ENCODE data around the gene FXYD6.
A peak's percentile ranks its signal among the peaks of the same experiment; 100 is the strongest.

The FXYD6 gene

DNA sequence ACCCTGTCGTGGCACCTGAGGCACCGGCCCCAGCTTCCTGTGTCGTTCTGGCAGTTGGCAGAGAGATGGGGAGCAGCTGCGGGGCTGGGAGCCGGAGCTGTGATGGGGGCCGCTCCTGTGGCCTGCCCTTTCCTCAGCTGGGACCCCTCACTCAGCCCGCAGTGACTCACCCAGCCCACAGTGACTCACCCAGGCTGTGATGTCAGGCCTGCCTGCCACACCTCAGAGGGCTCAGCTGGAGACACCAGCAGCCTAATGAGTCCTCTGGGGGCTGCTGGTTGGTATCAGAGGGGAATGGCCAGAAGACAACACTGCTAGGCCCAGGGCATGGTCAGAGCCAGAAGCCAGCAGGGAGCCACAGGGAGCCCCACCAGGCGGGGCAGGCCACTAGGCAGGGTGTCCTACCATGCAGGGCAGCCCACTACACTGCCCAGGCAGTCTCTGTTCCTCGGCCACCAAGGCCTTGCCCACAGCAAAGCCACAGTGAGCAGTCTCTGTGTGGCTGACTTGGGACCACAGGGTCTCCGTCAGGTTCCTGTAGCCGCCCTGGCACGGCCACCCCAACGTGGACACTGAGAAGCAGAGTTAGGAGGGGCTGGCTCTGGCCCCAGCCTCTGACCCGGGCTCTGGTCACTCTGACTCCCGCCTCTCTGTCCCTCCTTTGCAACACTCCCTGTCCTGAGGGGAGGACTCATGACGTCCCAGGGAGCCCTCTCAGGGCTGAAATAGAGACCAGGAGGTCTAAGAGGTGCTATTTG lies 47.7 kb downstream of the FXYD6 start:
- peak; percentile 91 for DNase-seq

DNA sequence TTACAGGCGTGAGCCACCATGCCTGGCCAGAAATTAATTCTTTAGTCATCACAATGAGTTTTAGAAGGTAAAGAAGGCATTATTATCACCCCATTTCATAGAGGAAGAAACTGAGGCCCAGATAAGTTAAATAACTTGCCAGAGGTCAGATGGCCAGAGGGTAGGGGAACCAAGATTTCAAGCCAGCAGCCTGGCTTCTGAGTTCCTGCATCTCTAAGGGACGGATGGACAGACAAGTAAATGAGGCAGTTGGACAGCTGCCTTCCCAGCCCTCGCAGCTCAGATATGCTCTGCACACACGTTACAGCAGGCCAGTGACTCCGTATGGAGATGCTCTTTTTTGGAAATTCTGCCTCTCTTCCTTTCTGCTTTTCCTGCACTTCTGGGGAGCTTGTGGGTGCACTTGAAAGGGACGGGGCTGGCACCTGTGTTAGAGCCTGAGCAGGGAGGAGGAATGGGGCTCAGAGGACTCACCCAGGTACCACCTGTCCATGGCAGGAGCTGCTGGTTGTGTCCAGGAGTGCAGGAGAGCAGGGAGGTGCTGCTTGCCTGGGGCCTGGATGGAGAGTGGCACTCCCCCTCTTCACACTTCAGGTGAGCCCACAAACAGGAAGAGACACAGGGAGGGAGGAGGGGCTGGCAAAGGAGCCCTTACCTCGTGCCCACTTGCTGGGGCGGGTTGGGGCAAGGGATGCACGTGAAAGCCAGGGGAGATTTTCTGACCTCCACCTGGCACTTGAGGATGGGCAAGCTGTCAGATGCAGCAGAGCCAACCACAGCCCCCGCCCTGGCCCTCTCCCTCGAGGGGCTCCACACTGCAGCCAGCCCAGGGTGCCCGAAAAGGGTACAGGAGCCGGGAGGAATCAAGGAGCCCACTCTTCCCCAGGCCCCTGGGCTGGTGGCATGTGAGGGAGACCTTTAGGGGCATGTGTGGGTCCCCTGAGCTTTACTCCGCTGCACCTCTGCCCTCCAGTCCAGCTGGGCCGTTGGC lies 48.6 kb downstream of the FXYD6 start:
- no peak for DNase-seq

DNA sequence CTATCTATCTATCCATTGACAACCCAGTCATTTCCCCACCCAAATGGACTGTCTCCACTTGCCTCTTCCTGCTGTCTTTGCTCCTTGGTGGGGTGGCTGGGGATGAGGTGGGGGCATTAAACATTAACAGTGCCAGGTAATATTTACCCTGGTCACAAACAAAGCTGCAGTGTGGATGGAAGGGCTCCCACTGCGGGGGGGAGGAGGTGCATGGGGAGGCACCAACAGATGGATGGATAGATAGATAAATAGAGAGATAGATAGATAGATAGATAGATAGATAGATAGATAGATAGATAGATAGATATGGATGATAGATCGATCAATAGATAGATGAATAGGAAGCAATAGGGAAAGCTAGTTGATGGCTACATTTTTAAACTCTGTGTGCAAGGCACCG lies 49.6 kb downstream of the FXYD6 start:
- no peak for DNase-seq

DNA sequence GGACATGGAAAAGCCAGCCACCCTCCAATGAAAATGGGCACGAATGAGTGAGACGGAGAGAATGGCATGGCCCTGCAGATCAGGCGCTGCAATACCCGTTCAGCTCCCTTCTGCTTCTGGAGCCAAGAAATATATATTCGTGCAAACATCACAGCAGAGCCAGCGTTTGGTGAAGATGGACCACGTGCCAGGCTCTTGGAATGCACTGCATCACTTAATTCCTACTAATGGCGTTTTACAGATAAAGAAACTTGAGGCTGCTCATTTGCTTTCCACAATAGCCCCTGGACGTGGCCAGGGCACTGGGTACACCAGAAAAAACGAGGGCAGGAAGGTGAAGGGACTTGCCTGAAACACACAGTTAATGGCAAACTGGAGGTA lies 50.3 kb downstream of the FXYD6 start:
- no peak for DNase-seq

DNA sequence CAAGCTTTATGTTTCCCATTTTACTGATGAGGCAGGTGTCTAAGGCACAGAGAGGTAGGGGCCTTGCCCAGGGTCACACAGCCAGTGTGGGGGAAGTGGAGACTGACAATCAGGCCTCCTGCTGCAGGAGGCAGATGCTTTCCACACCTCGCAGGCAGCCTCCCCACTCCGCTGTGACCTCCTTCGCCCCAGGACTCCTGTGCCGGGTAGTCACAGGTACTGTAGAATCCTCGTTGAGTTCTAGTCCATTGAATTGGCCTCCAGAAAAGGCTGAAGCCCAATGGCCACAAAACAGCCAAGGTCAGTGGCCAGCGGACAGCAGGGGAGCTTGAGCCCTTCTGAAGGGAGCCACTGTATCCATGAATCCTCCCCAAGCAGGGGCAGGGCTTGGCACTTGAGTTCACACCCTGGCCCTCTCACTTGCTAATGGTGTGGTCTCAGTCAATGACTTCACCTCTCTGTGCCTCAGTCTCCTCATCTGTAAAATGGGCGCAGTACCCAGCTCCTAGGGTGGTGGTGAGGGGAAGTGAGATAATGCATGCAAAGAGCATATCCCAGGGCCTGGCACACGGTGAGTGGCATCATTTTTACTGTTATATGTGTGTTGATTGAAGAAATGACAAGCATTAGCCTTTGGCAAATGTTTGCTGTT lies 50.8 kb downstream of the FXYD6 start:
- no peak for DNase-seq

DNA sequence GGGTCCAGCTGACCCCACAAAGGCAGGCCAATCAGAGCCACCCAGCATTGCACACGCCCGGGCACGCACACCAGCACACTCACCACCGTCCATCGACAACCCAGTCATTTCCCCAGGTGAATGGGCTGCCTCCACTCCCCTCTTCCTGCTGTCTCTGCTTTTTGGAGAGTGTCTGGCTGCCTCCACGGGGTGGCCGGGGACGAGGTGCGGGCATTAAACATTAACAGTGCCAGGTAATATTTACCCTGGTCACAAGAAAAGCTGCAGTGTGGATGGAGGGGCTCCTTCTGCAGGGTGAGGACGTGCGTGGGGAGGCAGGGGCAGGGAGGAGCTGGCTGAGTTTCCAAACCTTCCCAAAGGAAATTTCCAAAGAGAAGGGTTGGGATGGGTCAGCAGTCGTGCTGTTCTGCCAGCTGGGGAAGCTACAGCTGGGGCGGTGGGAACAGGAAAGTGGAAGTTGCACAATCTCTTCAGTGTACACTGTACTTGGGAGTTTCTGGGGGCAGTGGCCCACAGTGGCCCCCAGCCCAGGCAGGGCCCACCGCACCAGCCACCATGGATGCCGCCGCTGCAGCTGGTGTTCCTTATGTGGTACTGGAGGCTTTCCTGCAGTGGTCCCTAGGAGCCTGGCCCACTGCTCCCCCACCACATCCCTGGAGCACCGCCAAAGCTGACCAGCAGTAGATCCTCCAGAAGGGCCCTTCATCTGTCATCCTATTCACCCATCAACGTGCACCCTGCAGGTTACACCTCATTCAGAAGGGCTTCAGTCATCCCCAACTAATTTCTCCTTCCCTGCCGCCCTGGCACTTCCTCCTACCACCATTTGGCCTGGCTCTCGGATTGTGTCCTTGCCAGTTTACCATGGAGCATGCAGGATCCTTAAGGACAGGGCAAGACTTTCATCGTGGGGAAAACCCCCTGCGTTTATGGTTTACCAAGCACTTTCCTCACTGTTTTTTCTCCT lies 51.6 kb downstream of the FXYD6 start, which contains the start of gene FXYD2:
FXYD2 (minus strand) TSS at position 174 of the 967 bp plus-strand sequence; CDS start at position 108, 66 bp downstream.
- no peak for DNase-seq

DNA sequence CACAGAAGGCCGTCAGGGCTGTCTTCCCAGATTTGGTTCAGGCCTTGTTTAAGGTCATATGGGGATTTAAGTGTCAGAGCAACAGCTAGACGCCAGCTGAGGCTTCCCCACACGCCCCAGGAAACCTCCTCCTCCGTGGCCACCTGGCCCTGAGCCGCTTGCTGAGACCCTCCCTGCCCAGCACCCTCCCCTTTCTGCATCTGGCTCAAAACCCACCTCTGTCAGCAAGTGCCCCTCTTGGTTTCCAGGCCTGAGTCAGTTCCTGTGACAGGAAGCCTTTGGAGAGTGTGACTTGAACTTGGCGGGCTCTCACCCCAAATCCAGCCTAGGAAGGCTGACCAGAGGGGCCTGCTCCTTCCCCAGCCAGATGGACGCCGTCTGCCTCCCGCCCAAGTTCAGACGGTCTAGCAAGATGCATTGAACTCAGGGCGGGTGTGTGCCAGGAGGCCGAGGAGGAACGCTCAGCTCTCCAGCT lies 52.5 kb downstream of the FXYD6 start:
- DNase-seq, result no peak

DNA sequence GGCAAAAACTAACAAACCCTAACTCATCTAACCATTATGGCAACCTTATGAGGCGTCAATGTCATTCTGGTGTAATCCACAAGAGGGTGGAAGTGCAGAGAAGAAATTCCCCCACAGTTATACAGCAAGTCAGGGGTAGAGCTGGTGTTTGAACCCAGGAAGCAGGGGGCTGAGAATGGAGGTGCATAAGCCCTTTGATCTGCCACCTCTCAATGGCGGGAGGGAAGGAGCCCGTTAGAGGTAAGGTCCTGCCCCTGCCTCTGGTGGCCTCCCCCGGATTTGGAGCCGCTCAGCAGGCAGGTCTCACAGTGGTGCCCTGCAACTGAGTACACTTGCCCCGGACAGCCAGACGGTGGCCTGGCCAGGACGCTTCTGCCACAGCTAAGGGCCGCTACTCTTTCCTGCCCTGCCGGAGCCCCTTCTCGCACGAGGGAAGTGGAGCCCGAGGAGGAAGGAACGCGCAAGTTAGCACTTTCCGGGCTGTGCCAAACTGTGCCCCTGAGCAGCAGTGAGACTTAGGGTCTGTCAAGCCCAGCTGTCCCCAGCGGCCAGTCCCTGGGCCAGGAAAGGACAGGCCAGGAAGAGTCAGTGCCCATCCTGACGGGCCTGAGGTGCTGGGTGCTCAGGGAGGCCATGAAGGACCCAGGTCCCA lies 53.0 kb downstream of the FXYD6 start:
- DNase-seq, result no peak

DNA sequence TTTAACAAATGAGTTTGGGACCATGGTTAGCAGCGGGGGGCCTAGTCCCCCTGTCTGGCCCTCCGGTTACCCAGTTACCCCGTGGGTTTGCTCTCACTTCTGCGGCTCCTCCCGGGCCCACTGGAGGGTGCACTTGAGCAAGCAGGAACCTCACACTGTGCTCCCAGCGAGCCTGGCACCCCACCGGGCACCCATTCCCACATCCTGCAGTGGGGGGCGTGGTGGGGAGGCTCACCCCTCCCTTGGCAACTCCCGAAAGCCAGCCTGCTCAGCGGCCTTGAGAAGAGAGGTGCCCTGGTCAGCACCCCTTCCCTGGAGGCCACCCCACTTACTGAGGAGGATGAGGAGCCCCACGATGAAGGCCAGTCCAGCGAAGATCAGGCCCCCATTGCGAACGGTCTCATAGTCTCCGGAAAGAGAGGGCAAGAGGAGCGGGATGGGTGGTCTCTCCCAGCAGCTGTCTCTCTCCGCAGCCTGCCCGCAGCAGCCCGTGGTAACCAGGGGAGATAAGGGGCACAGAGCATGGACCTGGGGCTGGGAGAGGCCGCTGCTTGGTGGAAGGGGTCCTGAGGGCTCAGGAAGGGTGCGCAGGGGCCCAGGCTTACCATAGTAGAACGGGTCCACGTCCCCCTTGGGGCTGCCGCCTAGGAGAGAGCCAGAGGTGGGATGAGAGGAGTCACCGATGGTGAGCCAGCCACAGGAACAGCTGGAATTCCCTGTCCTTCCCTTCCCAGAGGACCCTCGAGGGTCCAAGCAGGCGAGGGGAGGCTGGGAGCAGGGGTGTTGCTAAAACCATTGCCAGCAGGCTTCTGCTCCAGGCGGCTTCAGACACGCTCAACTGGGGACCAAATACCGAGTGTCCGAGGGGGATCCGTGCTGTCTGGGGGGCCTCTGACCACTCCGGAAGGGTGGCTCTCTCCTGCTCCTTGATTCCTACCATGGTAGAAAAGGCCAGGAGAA lies 54.1 kb downstream of the FXYD6 start:
- no peak for DNase-seq

DNA sequence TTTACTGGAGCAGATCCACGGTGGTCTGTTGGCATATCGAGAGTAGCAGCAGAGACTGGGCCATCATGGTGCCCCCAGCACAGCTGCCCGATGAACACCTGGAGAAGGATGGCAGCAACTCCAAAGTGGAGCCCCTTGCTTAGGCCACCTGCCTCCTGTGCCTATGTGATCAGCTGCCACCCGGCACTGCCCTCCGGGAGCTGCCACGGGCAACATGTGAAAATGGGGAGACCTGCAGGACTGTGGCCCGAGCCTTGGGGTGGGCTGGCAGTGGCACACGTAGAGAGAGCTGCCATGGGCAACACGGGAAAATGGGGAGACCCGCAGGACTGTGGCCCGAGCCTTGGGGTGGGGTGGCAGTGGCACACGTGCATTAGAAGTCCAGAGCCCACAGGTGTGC lies 55.0 kb downstream of the FXYD6 start:
- no peak for DNase-seq

DNA sequence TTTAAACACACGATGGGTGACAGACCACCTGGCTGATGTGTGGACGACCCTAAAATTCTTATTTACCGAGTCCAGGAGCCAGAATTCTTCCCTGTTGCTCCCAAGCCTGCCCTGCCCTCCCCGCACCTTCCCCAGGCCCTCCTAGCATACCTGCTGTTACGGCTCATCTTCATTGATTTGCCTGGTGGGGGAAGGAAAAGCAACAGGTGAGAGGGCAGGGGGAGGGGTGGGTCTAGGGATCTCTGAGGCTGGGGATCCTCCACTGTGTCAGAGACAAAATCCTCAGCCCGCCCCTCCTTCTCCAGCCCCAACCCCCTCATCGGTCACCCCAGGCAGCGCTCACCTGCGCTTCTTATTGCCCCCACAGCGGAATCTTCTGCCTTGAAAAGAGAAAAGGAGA lies 55.9 kb downstream of the FXYD6 start:
- no peak for DNase-seq

DNA sequence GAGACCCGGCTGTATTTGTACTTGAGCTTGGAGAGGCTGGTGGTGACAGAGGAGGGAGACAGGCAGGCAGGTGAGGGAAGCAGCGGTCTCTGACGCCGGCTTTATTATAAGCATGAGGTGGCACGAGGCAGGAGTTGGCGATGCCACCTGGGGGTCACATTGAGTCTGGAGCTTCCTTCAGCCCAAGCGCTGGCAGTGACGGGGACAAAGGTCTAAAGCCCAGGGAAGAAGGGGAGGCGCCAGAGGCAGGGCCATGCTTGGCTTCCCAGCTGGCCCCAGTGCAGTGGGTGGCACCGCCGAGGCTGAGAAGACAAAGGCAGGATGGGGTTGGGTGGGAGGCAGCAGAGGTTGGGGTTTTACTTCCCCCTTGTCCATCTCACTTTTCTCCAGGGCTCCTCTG lies 56.4 kb downstream of the FXYD6 start:
- no peak for DNase-seq

DNA sequence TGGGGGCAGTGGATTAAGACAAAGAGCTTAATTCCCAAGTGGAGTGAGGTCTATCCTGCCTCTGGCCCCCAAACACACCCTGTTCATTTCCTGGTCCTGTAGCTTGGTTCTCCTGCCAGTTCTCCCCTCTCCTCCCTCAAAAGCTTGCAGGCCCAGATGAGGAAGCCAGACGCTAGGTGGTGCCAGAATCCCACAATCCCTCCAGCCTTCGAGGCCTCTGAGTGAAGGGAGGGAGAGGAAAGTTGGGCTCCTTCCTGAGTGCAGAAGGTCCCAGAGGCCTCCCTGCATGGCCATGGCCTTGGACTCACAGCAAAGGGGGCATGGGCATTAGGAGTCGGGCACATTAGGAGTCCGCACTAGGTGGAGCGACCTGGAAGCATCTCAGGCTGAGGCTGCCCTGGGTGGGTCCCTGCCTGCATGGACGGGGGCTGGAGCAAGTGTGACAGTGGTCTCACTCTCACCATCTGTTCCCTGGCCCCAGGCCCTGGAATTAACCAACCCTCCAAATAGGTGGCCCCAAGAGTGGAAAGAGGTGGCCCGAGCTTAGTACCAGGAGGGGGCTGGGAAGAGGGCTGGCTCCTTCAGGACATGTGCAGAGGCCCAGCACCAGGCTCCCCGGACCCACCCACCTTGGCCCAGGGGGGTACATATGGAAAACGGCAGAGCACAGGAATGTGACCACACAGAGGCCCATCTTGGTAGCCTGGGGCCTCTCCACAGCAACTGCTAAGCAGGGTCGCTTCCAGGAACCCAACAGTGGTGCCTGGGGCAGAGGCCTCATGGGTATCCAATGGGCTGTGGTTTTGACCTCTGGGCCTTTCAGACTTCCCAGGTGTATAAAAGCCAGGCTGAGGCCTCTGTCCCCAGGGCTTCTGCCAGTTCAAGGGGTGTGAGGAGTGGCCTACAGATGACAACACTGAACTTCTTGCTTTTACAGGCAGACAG lies 57.1 kb downstream of the FXYD6 start:
- DNase-seq, result no peak

DNA sequence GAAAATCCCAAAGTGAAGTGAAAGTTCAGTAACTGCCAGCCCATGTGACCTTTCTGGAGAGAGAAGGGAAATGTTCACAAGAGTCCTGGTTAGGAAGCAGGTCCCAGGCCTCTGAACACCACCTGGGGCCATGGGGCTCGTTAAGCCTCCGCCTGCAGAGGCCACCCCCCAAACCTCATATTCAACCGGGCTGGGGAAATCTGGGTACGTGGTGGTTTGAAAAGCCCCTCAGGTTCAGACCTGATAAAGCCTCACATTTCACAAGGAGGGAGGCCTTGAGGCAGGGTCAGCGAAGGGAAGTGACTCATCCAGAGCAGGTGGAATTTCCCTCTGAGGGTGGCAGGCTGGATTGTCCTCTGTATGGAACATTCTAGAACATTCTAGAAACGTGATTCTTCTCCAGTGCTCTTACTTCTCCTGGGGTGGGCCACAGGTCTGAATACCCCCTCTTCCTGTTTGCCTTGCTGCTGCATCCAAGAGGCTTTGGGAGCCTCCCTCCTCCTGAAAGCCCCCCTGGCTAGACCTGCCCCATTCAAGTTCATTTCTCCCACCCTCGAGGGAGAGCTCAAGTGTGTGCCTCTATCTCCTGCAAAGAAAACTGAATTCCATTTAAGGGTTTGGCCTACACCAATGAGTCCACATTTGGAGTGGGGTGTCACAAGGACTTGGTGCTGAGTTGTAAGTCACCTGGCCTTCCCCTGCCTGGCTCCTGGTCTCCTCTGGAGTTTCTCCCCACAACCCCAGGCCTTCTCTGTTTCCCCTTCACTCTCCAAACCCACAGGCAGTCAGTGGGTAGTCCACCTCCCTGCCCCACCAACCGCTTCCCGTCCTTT lies 58.2 kb downstream of the FXYD6 start:
- DNase-seq, result no peak

DNA sequence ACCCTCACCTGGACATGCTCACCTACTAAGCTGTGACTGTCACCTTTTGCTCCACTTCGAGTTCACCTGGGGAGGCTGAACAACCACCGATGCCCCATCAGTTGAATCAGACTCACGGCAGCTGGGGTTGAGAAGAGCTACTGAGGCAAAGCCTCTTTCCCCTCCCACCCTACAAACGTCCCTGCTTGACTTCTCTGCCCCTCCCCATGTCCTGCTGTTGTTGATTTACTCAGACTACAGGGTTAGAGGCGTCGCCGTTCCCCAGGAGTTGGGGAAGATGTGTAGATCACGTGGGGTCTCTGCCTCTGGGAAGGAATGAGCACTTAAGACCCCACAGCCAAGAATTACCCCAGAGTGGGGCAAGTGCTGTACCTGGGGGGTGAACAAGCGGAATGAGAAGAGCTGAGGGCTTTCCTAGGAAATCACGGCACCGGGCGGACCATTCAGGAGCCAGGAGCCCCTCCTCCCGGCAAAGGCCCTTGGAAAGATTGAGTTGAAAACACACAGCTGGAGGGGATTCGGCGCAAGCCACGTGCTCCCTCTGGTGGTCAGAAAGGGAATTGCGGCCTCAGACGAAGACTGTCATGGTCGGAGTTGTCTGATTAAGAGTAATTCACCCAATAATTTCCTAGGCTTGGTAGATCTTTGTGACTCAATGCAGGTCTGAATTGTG lies 59.0 kb downstream of the FXYD6 start:
- DNase-seq, result peak; percentile 88

DNA sequence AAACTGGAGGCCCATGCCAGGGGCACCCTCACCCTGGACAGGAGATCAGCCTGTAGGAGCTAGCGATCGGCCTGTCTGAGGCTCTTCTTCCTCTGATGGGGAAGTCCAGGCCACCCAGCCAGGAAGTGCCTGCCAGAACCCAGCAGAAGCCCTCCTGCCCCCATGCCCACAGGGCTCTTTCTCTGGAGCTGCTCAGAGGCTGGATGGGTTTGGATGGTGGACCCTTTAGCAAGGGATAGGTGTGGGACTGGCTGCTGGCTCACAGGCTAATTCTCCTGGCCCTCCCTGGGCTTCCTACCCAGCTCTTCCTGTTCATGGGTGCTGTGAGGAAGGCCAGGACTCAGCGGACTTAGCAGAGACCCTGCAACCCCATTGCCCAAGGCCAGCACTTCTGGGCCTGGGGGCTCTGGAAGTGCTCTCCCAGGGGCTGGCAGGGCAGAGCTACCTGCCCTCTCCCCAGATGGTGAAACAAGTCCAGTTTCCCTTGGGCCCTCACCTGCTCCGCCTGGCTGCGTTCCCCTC lies 59.6 kb downstream of the FXYD6 start:
- no peak for DNase-seq

DNA sequence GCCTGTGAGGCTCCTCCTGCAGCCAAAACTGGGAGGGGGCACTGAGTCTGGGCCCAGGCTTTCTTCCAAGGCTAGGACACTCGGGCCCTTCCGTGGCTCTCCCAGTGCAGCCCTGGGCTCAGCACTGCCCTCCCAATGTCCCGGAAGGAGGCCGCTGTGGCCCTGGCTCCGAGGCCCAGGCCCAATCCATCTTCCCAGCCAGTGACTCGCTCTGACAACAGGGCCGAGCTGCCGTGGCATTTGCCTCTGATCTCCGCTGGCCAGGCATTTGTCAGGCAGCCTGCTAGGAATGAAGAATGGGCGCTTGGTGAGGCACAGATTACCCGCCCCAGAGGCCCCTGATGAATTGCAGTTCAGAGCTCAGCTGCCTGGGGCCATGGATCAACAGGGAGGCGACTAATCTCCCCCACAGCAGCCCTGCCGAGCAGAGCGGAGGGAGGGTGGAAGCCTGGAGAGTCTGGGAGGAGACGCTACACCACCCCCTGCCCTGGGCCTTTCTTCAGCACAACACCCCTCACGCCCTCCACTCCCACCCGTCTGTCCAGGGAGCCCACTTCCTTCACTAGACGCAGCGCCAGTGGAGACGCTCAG lies 60.2 kb downstream of the FXYD6 start:
- DNase-seq, result no peak
